Nucleus accumbens (tissue), 56 donors: ENCODE data around the gene DES.
"Not testable (repeated sequence)": the region's sequence is repeated elsewhere in the genome, so short reads cannot be mapped to it uniquely, and the experiment has no call there.

Experiments used
- DNase-seq, 56 donors: peaks; one replicate each; lab custom pipeline; 2025; lab: John Stamatoyannopoulos, UW

Gene DES

GRCh38 chr2:219398721-219399363, 19.3 kb upstream of the DES start:
- no peak for DNase-seq

DNA sequence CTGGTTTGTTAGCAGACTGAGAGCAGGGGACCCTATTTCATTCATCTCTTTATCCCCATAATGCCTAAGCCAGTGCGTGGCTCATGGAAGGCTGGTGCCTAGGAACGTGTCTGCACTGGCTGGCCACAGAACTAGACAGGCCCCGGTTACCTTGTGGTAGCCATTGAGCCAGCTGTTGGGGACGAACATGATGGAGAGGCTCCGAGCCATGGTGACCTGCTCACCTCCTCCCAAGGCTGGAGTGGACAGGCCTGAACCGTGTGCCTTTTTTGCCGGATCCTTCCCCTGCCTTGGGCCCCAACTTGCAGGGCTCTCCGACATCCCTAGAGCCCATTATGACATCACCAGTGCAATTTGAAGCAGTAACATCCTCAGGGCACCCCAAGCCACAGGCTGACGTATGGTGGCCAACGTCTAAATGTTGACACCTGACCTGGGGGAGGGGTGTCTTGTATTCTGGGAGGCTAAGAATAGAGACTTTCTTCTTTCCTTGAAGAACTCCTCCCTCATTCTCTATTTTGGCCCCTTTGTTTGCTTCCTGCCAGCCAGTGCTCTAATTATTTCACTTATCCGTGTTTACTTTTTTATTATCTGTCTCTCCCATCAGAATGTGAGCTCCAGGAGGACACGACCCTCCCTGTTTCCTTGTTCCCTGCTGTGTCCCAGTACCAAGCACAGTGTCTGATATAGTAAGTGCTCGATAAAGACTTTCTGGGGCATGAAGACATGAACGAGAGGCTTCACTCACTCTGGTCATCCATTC, 18.3 kb upstream of the DES start:
- DNase-seq: no peak

- DNase-seq: no peak
Measured at GRCh38 chr2:219400562-219400961, 17.6 kb upstream of the DES start.

- DNase-seq: no peak
Measured at GRCh38 chr2:219401606-219402005, 16.6 kb upstream of the DES start.

DNA sequence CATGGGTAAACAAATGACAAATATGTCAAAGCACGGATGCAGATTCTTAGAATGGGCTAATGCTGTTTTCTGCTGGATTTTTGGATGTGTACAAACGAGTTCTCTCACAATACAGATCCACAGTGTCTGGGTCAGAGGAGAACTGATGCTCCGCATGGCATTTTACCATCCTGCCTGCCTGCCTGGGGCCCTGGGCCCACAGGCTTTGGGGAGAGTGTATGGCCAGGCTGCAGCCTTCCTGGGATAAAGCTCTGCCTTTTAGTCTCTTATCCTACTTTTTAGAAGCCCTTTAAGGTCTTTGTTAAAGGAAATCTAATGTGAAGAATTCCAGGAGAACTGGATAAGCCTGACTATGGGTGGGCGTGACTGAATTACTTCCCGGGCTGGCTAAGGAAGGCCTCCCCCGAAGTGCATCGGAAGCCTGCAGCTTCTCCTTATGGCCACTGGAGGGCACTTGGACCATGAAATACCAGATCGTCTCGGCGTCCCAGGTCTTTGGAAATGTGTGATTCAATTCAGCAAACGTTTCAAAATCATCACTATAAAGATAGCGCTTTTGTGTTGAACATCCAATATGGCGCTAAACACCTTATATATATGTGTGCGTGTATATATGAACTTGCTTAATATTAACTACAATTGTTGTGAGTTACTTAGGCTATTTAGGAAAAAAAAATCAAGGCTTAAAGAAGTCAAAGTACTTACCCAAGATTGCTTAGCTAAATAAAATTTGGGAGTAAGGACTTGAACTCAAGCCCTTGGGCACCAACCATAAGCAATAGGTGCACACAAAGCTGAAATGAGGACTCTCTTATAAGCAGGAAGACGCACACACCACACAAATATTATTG, 15.3 kb upstream of the DES start:
- peak in 47 of 56 donors; percentile 2 to 85 (median 32) for DNase-seq

DNA sequence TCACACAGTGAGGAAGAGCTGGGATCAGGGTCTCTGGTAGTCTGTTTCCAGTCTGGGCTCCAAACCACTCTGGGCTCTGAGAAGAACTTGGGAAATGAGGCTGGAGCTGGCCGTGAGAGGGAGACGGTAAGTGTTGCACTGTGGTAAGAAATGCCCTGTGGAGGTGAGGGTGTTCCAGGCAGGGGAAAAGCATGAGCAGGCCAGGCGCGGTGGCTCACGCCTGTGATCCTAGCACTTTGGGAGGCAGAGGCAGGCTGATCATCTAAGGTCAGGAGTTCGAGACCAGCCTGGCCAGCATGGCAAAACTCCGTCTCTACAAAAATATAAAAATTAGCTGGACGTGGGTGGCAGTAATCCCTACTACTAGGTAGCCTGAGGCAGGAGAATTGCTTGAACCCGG, 14.3 kb upstream of the DES start:
- DNase-seq: no peak

GRCh38 chr2:219404291-219404910, 13.8 kb upstream of the DES start:
- DNase-seq: no peak

DNA sequence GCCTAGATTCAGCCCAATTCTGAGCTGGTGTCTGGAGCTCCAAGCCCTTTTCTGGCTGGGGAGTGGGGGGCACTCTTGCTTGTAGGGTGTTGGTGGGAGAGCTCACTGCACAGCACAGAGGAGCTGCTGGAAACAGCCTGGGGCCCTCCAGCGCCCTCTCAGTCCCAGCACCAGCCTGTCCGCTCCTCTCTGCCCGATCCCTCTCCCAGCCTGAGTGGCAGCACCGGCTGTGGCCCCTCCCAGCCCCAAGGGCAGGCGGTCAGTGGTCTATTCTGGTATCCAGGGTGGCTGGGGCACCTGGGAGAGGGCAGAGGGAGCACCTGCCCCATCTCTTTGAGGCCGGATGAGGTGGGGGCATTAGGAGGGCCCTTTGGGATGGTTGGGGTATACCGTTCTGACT, 13.2 kb upstream of the DES start:
- no peak for DNase-seq

- DNase-seq: no peak
Measured at GRCh38 chr2:219405451-219405850, 12.7 kb upstream of the DES start.

DNA sequence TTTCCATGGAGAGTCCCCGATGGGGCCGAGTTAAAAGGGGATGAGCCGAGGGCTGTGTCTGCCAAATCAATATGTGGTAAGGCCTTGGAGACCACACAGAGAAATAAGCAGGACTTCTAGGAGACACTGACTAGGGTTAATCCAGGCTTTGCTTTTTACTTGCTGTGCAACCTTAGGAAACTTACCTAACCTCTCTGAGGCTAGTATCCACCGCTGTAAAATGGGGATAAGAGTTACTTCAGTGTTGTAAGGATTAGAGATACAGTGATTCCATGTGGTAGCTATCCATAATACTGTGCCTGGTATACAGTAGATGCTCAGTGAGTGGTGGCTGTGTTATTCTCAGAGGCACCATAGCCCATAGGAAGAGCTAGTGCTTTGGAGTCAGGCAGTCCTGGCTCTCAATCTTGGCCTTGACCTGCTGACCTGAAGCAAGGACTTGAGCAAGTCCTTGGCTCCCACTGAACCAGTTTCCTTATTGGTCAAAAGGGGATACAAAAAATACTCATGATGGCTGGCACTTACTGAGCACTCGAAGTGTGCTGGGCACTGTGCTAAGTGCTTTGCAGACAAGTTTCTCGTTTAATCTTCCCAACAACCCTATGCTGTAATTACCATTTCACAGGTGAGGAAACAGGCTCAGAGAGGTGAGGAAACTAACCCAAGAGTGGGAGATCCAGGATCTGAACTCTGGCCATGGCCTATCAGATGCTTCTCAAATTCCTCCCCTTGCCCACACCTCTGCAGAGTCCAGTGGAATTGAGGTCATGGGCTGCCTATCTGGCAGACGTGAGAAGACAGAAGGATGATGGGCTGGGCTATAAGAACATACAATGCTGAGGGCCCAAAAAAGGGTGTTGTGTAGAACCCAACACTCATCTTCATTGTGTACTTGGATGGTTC, 12.0 kb upstream of the DES start:
- no peak for DNase-seq

- no peak for DNase-seq
Measured at GRCh38 chr2:219406861-219407230, 11.3 kb upstream of the DES start.

DNA sequence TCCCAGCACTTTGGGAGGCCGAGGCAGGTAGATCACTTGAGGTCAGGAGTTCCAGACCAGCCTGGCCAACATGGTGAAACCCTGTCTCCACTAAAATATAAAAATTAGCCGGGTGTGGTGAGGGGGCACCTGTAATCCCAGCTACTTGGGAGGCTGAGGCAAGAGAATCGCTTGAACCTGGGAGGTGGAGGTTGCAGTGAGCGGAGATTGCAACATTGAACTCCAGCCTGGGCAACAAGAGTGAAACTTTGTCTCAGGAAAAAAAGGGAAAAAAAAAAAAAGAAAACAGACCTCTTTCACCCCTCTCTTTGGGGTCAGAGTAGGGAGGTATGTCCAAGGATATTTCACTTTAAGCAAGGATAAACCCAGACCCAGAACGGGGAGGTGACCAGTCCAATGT, 10.8 kb upstream of the DES start:
- not testable (repeated sequence) for DNase-seq

DNA sequence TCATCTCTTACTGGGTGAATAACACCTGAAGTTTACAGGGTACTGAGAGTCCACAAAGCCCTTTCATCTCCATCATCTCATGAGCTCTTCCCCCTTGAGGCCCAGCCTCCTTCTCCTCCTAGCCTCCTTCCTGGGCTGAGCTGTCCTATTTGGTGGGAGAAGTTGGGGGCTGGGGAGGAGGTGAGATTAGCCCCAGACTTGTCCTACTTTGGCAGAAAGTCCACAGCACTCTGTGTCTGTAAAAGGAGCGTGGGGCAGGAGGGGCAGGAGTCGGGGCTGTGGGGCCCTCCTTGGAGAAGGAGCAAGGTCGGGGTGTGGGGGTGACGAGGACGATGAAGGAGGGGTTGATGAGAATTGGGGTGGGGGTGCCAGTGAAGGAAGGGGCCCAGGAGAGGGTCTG, 10.0 kb upstream of the DES start:
- no peak for DNase-seq

DNA sequence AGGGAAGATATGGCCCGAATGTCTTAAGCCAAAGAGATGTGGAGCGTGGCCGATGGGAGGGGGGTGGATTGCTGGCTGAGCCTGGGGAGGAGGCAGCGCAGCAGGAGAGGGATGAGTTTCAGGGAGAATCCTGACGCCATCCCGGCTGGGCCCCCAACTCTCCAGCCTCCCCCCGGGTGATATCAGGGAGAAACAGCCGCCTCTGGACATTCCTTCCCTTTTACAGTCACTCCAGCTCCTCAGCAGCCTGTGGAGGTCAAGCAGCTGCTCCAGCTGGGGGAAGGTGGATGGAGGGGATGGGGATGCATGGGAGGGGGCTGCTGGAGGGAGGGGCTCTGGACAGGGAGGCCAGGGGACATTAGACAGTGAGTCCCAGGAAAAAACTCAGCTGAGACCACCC, 9.5 kb upstream of the DES start:
- no peak for DNase-seq

DNA sequence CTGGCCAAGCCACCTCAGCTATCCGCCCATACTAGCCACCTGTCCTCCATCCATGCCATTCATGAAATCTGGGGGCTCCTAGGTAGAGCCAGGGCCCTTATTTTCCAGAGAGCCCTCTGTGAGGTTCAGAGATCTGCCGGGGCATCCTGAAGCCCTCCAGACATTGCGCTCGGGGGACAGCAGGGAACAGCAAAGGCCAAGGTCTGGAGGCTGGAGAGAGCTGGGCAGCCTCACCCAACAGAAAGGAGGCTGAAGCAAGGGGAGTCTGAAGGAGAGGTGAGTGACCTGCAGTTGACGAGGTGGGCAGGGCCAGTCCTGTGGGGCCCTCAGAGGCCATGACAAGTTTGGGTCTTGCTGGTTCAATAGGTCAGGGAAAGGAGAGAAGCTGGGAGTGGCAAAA, 8.6 kb upstream of the DES start:
- no peak for DNase-seq

DNA sequence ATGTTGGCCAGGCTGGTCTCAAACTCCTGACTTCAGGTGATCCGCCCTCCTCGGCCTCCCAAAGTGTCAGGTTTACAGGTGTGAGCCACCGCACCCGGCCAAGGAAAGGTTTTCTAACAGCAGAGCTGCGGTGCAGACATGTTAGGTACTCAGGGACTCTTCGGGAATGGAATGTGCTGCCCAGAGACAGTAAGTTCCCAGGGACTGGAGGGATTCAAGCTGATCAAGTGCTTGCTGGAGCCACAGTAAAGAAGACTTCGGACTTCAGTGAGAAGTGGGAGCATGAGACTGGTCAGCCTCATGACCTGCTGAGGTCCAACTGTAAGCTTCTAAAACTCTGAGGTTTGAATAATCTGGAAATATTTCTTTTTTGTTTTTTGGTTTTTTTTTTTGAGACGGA, 7.8 kb upstream of the DES start:
- no peak for DNase-seq

DNA sequence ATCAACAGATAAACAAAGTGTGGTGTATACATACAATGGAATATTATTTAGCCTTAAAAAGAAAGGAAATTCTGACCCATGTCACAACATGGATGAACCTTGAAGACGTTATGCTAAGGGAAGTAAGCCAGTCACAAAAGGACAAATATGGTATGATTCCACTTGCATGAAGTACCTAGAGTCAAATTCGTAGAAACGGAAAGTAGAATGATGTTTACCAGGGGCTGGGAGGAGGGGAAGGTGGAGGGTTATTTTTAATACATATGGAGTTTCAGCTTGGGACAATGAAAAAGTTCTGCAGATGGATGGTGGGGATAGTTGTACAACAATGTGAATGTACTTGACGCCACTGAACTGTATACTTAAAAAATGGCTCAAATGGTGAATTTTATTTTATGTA, 3.3 kb upstream of the DES start:
- no peak for DNase-seq

DNA sequence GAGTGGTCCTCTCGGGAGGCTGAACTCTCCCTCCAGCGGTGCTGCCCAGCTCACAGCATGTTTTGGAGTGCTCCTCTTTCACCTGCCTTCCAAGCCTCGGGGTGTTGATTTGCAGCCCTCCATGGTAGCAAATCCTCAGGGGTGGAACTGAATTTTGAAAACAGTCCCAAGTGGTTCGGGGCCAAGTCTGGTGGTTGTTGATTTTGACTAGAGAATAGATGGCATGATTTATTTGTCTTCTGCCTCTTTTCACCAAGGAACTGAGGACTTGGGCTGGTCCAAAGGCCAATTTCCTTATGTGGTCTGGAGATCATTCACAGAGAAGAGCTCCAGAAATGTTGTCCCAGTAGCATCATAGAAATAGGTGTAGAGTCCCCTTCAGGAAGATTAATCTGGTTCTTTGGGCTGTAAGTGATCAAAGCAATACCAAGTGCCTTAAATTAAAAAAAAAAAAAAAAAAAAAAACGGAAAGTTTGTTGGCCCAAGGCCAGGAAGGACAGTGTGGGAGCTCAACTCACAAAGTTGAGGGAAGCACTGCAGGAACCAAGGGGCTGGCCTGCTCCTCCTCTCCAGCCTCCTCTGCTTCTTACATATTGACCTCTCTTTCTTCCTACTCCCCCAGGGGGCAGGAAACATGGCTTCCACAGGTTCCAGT, 2.5 kb upstream of the DES start:
- DNase-seq: no peak

- no peak for DNase-seq
Measured at GRCh38 chr2:219416235-219416602, 2.0 kb upstream of the DES start.

- DNase-seq: no peak
Measured at GRCh38 chr2:219416938-219417337, 1.2 kb upstream of the DES start.
